Left lobe of liver (tissue), 2 donors: ENCODE results near the gene HTR2C. TPM values are rescaled to one million over a fixed set of nuclear protein-coding genes. Genes with fewer than 3 reads are reported as not detected.

Experiments
- ATAC-seq: fragments of 200-7000 bp; cut with Tn5 transposase; one replicate; pipeline ENCODE4 v1.9.1; 2020; ENCODE audit warnings: mild to moderate bottlenecking, moderate library complexity
- DNase-seq: peaks from one replicate; pipeline ENCODE4 v3.0.0-alpha.2; 2020; ENCODE audit warnings: low spot score
- total RNA-seq: library from RNA; stranded (reverse); gene quantifications from one replicate; pipeline ENCODE4 v1.2.1, GENCODE V29; 2021
- donor health status: DM: no; HTN: no; CAD: no; lungs with moderate emphysema.
- donor health status: DM: no; HTN: yes; CAD: no.

The HTR2C gene
- total RNA-seq, 1 donor from 2014 or later = not detected

DNA sequence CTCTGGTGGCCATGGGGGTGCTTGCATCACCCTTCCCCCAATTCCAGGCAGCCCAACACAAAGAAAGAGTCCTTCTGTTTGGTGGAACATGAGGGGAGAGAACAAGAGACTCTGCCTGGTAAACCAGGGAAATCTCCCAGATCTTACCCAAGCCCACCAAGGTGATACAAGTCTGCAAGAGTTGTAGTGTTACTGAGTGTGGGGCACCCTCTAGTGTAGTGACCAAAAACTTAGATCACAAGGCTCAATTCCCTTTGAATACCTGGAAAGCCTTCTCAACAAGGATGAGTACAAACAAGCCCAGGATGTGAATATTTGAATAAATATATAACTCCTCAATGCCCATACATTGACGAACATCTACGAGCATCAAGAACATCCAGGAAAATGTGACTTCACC, 368.8 kb downstream of the HTR2C start:
- DNase-seq = no peak
- ATAC-seq = no peak
